ENCODE data around the gene TTC5. TPM values are rescaled to one million over a fixed set of nuclear protein-coding genes. Genes with fewer than 3 reads are reported as not detected.
"Not testable (repeated sequence)": the region's sequence is repeated elsewhere in the genome, so short reads cannot be mapped to it uniquely, and the experiment has no call there.

Gene TTC5
- total RNA-seq, 1 experiment from 2014 or later, result 31.2 TPM

DNA sequence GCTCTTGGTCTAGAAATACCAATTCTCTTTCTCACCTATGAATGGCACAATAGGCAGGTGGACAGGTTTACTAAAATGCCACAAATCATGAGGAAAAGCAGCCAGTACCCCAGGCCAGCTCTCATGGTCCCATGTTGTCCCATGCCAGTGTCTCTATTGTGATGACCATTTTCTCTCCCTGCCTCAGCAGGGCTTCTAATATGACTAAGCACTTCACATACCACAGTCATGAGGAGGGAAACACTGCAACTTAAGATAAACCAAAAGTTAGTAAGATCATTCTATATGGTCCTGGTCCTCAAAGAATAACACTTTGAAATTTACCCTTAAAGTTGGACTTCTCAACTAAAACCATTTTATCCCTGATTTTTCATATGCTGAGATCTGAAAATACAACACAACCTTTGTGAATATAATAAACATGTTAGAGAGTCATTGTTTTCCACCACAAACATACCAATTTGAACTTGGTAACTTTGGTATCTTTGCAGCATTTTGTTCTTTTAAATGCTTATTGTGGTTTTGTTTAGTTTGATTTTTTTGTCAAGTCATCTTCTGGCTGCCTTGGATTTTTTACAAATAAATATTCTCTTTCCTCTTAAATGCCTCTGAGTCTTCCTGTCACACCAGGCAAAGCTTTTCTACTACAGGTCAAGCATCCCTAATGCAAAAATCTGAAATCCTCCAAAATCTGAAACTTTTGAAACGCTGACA is 3.6 kb downstream of the TTC5 start:
- DNase-seq (ENCODE audit: low read depth), result peak; percentile 60

DNA sequence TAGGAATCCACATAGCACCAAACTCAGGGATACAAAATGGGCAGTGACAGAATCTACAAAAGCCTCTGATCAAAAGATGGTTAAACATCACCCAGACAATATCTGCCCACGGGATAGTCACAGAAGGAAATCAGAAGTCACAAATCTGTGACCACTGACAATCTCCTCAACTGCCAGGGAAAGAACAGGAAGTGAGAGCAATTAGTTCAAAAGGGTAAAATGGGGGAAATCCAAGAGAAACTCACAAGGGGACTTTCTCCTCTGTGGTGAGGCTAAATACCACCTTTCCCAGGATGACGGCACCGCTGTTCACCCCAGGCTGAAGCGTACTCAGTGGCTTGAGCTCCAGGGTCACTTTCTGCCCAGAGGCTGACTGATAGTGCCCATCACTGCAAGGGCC is 10.7 kb downstream of the TTC5 start:
- DNase-seq (ENCODE audit: low read depth), result peak; percentile 22

DNA sequence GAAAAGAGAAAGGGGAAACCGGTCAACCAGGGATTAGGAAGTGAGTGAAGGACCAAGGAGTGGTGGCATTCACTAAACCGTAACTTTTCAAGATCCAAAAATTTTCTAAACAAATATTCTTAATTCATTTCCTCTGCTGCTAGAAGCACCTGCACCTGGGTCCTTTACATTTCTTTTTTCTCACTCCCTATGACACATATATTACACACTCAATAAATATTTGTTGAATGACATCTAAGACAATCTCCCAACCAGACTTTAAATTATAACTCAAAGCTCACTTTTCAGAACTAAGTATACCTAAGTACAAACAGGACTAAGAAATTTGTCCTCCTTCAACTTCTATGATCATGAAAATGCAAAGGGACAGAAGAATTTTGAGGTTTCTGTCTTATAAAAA is 11.1 kb downstream of the TTC5 start:
- DNase-seq (ENCODE audit: low read depth), result no peak

DNA sequence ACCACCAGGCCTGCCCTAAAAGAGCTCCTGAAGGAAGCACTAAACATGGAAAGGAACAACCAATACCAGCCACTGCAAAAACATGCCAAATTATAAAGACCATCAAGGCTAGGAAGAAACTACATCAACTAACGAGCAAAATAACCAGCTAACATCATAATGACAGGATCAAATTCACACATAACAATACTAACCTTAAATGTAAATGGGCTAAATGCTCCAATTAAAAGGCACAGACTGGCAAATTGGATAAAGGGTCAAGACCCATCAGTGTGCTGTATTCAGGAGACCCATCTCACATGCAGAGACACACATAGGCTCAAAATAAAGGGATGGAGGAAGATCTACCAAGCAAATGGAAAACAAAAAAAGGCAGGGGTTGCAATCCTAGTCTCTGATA is 23.8 kb downstream of the TTC5 start:
- not testable (repeated sequence) for DNase-seq (ENCODE audit: low read depth)

DNA sequence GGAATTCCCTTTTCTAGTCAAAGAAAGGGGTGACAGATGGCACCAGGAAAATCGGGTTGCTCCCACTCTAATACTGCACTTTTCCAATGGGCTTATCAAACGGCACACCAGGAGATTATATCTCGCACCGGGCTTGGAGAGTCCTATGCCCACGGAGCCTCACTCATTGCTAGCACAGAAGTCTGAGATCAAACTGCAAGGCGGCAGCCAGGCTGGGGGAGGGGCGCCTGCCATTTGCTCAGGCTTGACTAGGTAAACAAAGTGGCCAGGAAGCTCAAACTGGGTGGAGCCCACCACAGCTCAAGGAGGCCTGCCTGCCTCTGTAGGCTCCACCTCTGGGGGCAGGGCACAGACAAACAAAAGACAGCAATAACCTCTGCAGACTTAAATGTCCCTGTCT is 25.5 kb downstream of the TTC5 start:
- not testable (repeated sequence) for DNase-seq (ENCODE audit: low read depth)

DNA sequence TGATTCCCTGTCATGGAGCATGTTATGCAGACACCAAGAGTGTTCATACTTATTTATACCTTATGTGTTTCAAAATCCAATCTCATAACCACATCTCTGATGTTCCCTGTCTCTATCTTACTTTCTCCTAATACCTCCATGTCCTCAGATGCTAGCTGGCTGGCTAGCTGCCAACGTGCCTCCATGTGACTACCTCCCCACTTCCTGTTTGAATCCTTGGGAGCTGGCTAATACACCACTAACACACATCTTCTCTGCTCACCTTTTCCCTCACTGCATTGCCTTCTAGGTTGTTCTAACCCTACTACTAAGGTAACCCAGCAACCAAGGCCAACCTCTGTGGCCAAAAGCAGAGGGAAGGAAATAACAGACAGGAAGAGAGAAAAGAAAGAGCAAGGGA is 27.3 kb downstream of the TTC5 start:
- DNase-seq (ENCODE audit: low read depth), result peak; percentile 59

DNA sequence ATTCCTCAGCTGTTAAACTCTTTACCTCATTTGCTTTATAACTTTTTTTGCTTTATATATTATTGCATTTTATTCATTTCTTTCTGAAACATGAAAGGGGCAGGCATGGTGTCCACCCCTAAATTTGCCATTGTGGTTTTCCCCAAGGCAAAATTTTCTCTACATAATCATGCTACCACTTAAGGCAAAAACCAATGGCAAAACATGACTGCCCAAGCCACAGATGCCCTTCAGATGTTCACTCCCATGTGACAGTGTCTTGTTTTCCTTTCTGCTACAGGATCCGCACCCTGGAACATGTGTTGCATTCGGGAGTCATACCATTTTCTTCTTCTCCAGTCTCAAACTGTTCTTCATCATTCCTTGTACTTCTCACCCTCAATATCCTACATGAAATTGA is 28.3 kb downstream of the TTC5 start:
- no peak for DNase-seq (ENCODE audit: low read depth)

DNA sequence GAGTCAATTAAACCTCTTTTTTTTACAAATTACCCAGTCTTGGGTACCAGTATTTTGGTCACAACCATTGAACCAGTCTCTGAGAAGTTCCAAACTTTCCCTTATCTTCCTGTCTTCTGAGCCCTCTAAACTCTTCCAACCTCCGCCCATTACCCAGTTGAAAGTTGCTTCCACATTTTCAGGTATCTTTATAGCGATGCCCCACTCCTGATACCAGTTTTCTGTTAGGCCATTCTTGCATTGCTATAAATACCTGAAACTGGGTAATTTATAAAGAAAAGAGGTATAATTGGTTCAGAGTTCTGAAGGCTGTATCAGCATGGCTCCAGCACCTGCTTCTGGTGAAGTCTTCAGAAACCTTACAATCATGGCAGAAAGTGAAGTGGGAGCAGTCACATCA is 31.7 kb downstream of the TTC5 start:
- no peak for DNase-seq (ENCODE audit: low read depth)

DNA sequence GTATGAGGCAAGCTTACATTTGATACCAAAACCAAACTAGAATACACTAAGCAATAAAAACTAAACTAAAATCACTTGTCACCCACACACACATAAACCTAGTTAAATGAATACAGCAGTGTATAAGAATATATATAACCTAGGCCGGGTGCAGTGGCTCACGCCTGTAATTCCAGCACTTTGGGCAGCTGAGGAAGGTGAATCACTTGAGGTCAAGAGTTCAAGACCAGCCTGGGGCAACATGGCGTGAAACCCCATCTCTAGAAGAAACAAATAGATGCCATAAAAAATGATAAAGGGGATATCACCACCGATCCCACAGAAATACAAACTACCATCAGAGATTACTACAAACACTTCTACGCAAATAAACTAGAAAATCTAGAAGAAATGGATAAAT is 41.4 kb downstream of the TTC5 start:
- DNase-seq (ENCODE audit: low read depth), result peak; percentile 57

DNA sequence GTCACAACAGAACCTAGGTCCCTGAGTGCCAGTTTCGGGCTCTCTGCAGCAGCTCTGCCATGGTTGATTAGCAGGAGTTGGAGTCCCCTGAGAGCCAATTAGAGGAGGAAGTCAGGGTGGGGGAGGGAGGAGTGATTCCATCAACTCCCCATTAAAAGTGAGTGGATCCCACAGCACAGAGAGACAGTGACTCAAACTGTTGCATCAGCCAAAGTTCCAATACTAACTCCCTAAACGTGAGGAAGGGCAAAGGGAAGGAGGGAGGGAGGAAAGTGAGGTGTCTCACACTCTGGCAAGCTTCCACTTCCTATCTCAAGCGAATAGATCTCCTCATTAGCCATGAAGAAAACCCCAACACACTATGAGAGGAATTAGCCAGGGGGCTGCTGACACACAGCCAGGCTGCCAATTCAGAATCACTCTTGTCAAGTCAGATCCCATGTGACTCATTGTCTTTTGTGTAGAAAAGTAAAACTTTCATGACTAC is 43.1 kb downstream of the TTC5 start:
- DNase-seq (ENCODE audit: low read depth), result peak; percentile 92

DNA sequence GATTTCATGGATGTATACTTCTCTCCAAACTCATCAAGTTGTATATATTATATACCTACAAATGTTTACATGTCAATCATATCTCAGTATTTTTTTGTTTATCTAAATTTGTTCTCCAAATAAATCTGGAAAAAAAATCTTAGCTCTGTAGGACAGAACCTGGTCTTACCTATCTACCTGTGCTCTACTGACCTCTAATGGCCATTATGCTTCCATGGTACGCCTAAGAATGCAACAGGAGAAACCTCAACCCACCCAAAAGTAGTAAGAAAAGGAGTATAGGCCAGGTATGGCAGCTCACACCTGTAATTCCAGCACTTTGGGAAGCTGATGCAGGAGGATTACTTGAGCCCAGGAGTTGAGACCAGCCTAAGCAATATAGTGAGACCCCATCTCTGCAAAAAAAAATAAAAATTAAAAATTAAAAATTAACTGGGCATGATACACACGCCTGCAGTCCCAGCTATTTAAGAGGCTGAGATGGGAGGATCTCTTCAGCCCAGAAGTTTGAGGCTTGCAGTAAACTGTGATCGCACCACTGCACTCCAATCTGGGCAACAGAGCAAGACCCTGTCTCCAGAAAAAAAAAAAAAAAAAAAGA is 58.0 kb downstream of the TTC5 start:
- DNase-seq (ENCODE audit: low read depth), result peak; percentile 42

Other genes with a start within 250 kb of the TTC5 start
- not detected in 2 replicates for gene OR4L1, start 245.9 kb downstream of the TTC5 start, total RNA-seq (2014; rRNA removed; shearing (Covaris generic))
- gene OR4K17, start 195.2 kb downstream of the TTC5 start, total RNA-seq (2014; rRNA removed; shearing (Covaris generic)), result not detected in 2 replicates
- not detected in 2 replicates for gene OR4N5, start 167.1 kb downstream of the TTC5 start, total RNA-seq (2014; rRNA removed; shearing (Covaris generic))
- not detected in 2 replicates for gene OR11G2, start 115.1 kb downstream of the TTC5 start, total RNA-seq (2014; rRNA removed; shearing (Covaris generic))
- not detected in 2 replicates for gene OR11H6, start 82.2 kb downstream of the TTC5 start, total RNA-seq (2014; rRNA removed; shearing (Covaris generic))
- gene OR11H7, start 77.0 kb downstream of the TTC5 start, total RNA-seq (2014; rRNA removed; shearing (Covaris generic)), result not detected in 2 replicates
- not detected in 2 replicates for gene OR11H4, start 66.7 kb downstream of the TTC5 start, total RNA-seq (2014; rRNA removed; shearing (Covaris generic))
- 78.1 and 83.5 TPM in 2 replicates for gene CCNB1IP1, start 27.3 kb upstream of the TTC5 start, total RNA-seq (2014; rRNA removed; shearing (Covaris generic))
- 70.3 and 71.1 TPM in 2 replicates for gene PARP2, start 37.7 kb upstream of the TTC5 start, total RNA-seq (2014; rRNA removed; shearing (Covaris generic))
- 12.6 and 13.0 TPM in 2 replicates for gene TEP1, start 107.5 kb upstream of the TTC5 start, total RNA-seq (2014; rRNA removed; shearing (Covaris generic))
- gene KLHL33, start 130.2 kb upstream of the TTC5 start, total RNA-seq (2014; rRNA removed; shearing (Covaris generic)), result not detected in 2 replicates
- 79.5 and 87.9 TPM in 2 replicates for gene OSGEP, start 148.9 kb upstream of the TTC5 start, total RNA-seq (2014; rRNA removed; shearing (Covaris generic))
- gene APEX1, start 149.3 kb upstream of the TTC5 start, total RNA-seq (2014; rRNA removed; shearing (Covaris generic)), result 63.0 and 110 TPM in 2 replicates
- 19.7 and 21.0 TPM in 2 replicates for gene PIP4P1, start 155.5 kb upstream of the TTC5 start, total RNA-seq (2014; rRNA removed; shearing (Covaris generic))
- 184 TPM in 2 replicates for gene PNP, start 163.5 kb upstream of the TTC5 start, total RNA-seq (2014; rRNA removed; shearing (Covaris generic))
- not detected in 2 replicates for gene RNASE10, start 199.6 kb upstream of the TTC5 start, total RNA-seq (2014; rRNA removed; shearing (Covaris generic))

All from Daoy (cell line).